ENCODE data around the gene GBX1. TPM values are rescaled to one million over a fixed set of nuclear protein-coding genes. Genes with fewer than 3 reads are reported as not detected.

The GBX1 gene
- total and polyA plus RNA-seq, 5 donors from 2014 or later: not detected

GRCh38 chr7:151192002-151192539, 24.6 kb upstream of the GBX1 start:
- H3K27me3 ChIP-seq (ENCODE audit: control insufficient read depth, insufficient read depth, low read length): peaks cover 2% of the 10 kb centered on the region

GRCh38 chr7:151191544-151191943, 24.1 kb upstream of the GBX1 start:
- Mint-ChIP-seq H3K4me1 (no peaks in the 10 kb centered on the region), H3K4me3 (no peak overlapping the region), H3K36me3 (no peaks in the 10 kb centered on the region), H3K27ac (no peak overlapping the region), H3K9me3 (peaks cover 0 to 2% (median 0%) of the 10 kb centered on the region in 7 donors), H3K27me3 (peaks cover 26% of the 10 kb centered on the region)
- H3K4me3 ChIP-seq (ENCODE audit: low read depth, low read length): no peak overlapping the region
- H3K27me3 ChIP-seq (ENCODE audit: control insufficient read depth, insufficient read depth, low read length): peaks cover 2% of the 10 kb centered on the region
- no peak for DNase-seq
- no peaks in the 10 kb centered on the region for H3K36me3 ChIP-seq (ENCODE audit: control insufficient read depth, insufficient read depth, low read length)
- no peaks in the 10 kb centered on the region for H3K9me3 ChIP-seq (ENCODE audit: control insufficient read depth in 2 of 2, low read length in 2 of 2)
- no peaks in the 10 kb centered on the region for H3K4me1 ChIP-seq (ENCODE audit: control insufficient read depth, insufficient read depth, low read length, poor library complexity, severe bottlenecking)
- ATAC-seq (ENCODE audit: low read depth in 2 of 2): no peak
- H3K27ac ChIP-seq (ENCODE audit: insufficient read depth, low read length, poor library complexity, severe bottlenecking): no peak overlapping the region

More at GRCh38 chr7:151192002-151192539, 24.6 kb upstream of the GBX1 start:
- Histone ChIP-seq H3K9me3 (ENCODE audit: control insufficient read depth in 2 of 2, low read length in 2 of 2) (no peaks in the 10 kb centered on the region), H3K4me3 (ENCODE audit: low read depth, low read length) (no peak overlapping the region), H3K4me1 (ENCODE audit: control insufficient read depth, insufficient read depth, low read length, poor library complexity, severe bottlenecking) (no peaks in the 10 kb centered on the region), H3K27ac (ENCODE audit: insufficient read depth, low read length, poor library complexity, severe bottlenecking) (no peak overlapping the region), H3K36me3 (ENCODE audit: control insufficient read depth, insufficient read depth, low read length) (no peaks in the 10 kb centered on the region)
- Mint-ChIP-seq H3K27ac (no peak overlapping the region), H3K4me1 (no peaks in the 10 kb centered on the region), H3K36me3 (no peaks in the 10 kb centered on the region), H3K4me3 (no peak overlapping the region), H3K9me3 (peaks cover 0 to 2% (median 0%) of the 10 kb centered on the region in 7 donors), H3K27me3 (peaks cover 26% of the 10 kb centered on the region)
- ATAC-seq (ENCODE audit: low read depth in 2 of 2) (no peak), DNase-seq (no peak)

- H3K9me3 Mint-ChIP-seq: no peaks in the 10 kb centered on the region
- Histone ChIP-seq H3K36me3 (ENCODE audit: control insufficient read depth, insufficient read depth, low read length) (no peaks in the 10 kb centered on the region), H3K27ac (ENCODE audit: insufficient read depth, low read length, poor library complexity, severe bottlenecking) (no peak overlapping the region), H3K27me3 (ENCODE audit: control insufficient read depth, insufficient read depth, low read length) (peaks cover 2% of the 10 kb centered on the region), H3K4me3 (ENCODE audit: low read depth, low read length) (no peak overlapping the region), H3K4me1 (ENCODE audit: control insufficient read depth, insufficient read depth, low read length, poor library complexity, severe bottlenecking) (no peaks in the 10 kb centered on the region), H3K9me3 (ENCODE audit: control insufficient read depth in 2 of 2, low read length in 2 of 2) (no peaks in the 10 kb centered on the region)
- no peak overlapping the region for H3K27ac Mint-ChIP-seq
- H3K4me3 Mint-ChIP-seq: no peak overlapping the region
- H3K4me1 Mint-ChIP-seq: no peaks in the 10 kb centered on the region
- H3K27me3 Mint-ChIP-seq: peaks cover 14% of the 10 kb centered on the region
- DNase-seq (no peak), ATAC-seq (ENCODE audit: low read depth in 2 of 2) (no peak)
- no peaks in the 10 kb centered on the region for H3K36me3 Mint-ChIP-seq
Measured at GRCh38 chr7:151189038-151189437, 21.5 kb upstream of the GBX1 start.

GRCh38 chr7:151188252-151188542, 20.7 kb upstream of the GBX1 start:
- no peaks in the 10 kb centered on the region for H3K36me3 ChIP-seq (ENCODE audit: control insufficient read depth, insufficient read depth, low read length)
- ATAC-seq (ENCODE audit: low read depth in 2 of 2): no peak
- Mint-ChIP-seq H3K4me3 (no peak overlapping the region), H3K36me3 (no peaks in the 10 kb centered on the region), H3K9me3 (no peaks in the 10 kb centered on the region), H3K27ac (no peak overlapping the region), H3K27me3 (peaks cover 14% of the 10 kb centered on the region), H3K4me1 (no peaks in the 10 kb centered on the region)
- peaks cover 2% of the 10 kb centered on the region for H3K27me3 ChIP-seq (ENCODE audit: control insufficient read depth, insufficient read depth, low read length)
- no peaks in the 10 kb centered on the region for H3K4me1 ChIP-seq (ENCODE audit: control insufficient read depth, insufficient read depth, low read length, poor library complexity, severe bottlenecking)
- H3K27ac ChIP-seq (ENCODE audit: insufficient read depth, low read length, poor library complexity, severe bottlenecking): no peak overlapping the region
- no peaks in the 10 kb centered on the region for H3K9me3 ChIP-seq (ENCODE audit: control insufficient read depth in 2 of 2, low read length in 2 of 2)
- H3K4me3 ChIP-seq (ENCODE audit: low read depth, low read length): no peak overlapping the region
- DNase-seq: no peak

DNA sequence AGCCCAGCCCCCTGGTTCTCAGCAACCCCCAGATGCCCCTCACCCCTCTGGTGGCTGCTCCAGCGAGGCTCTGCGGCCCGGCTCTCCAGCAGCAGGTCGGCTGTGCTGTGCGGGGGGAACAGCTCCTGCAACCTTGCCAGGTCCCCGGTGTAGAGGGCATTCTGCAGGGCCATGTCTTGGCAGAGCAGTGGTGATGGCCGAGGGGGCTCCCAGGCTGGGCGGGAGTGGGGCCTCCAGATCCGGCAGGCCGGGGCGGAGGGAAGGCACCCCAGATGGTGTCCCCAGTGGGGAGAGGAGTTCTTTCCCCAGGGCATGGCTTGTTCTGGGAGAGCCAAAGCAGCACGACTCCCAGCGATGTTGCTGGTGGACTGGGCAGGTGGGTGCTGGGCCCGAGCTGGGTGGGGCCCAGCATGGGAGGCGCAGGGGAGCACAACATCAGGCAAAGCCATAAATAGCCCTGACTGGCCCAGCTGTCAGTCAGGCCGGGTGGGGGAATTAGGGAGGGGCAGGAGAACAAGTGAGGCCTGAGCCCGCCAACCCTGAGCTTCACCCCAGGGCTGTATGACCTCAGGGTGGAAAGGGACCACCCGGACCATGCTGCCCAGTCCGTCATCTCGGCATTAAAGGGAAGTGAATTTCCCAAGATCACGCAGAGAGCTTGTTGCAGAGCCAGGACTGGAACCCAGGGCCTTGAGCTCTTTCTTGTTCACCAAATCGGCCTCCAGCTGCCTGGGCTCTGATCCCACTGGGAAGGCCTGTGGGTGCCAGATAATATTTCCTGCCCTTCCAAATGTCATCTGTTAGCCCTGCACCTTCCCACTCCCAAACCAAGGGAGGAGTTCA, 20.1 kb upstream of the GBX1 start:
- Histone ChIP-seq H3K9me3 (ENCODE audit: control insufficient read depth in 2 of 2, low read length in 2 of 2) (no peaks in the 10 kb centered on the region), H3K36me3 (ENCODE audit: control insufficient read depth, insufficient read depth, low read length) (no peaks in the 10 kb centered on the region), H3K27ac (ENCODE audit: insufficient read depth, low read length, poor library complexity, severe bottlenecking) (no peak overlapping the region), H3K27me3 (ENCODE audit: control insufficient read depth, insufficient read depth, low read length) (peaks cover 2% of the 10 kb centered on the region), H3K4me3 (ENCODE audit: low read depth, low read length) (no peak overlapping the region), H3K4me1 (ENCODE audit: control insufficient read depth, insufficient read depth, low read length, poor library complexity, severe bottlenecking) (no peaks in the 10 kb centered on the region)
- no peaks in the 10 kb centered on the region for H3K36me3 Mint-ChIP-seq
- H3K4me1 Mint-ChIP-seq: no peaks in the 10 kb centered on the region
- DNase-seq (no peak), ATAC-seq (ENCODE audit: low read depth in 2 of 2) (no peak)
- no peaks in the 10 kb centered on the region for H3K9me3 Mint-ChIP-seq
- no peak overlapping the region for H3K27ac Mint-ChIP-seq
- H3K27me3 Mint-ChIP-seq: peaks cover 14% of the 10 kb centered on the region
- H3K4me3 Mint-ChIP-seq: no peak overlapping the region

- DNase-seq (no peak), ATAC-seq (ENCODE audit: low read depth in 2 of 2) (no peak)
- Histone ChIP-seq H3K4me1 (ENCODE audit: control insufficient read depth, insufficient read depth, low read length, poor library complexity, severe bottlenecking) (no peaks in the 10 kb centered on the region), H3K9me3 (ENCODE audit: control insufficient read depth in 2 of 2, low read length in 2 of 2) (no peaks in the 10 kb centered on the region), H3K4me3 (ENCODE audit: low read depth, low read length) (no peak within 1 kb of the TSS), H3K27me3 (ENCODE audit: control insufficient read depth, insufficient read depth, low read length) (peaks cover 2% of the 10 kb centered on the region), H3K36me3 (ENCODE audit: control insufficient read depth, insufficient read depth, low read length) (no peaks in the 10 kb centered on the region), H3K27ac (ENCODE audit: insufficient read depth, low read length, poor library complexity, severe bottlenecking) (no peak within 1 kb of the TSS)
- peaks cover 14% of the 10 kb centered on the region for H3K27me3 Mint-ChIP-seq
- no peaks in the 10 kb centered on the region for H3K36me3 Mint-ChIP-seq
- H3K4me1 Mint-ChIP-seq: no peaks in the 10 kb centered on the region
- H3K27ac Mint-ChIP-seq: no peak within 1 kb of the TSS
- H3K9me3 Mint-ChIP-seq: no peaks in the 10 kb centered on the region
- H3K4me3 Mint-ChIP-seq: no peak within 1 kb of the TSS
Measured at GRCh38 chr7:151186640-151187408, 19.3 kb upstream of the GBX1 start, which contains the start of gene ASB10. Gene ASB10, minus strand, starts transcription at chr7:151187250. Its CDS starts 120 bp downstream, at chr7:151187130.

DNA sequence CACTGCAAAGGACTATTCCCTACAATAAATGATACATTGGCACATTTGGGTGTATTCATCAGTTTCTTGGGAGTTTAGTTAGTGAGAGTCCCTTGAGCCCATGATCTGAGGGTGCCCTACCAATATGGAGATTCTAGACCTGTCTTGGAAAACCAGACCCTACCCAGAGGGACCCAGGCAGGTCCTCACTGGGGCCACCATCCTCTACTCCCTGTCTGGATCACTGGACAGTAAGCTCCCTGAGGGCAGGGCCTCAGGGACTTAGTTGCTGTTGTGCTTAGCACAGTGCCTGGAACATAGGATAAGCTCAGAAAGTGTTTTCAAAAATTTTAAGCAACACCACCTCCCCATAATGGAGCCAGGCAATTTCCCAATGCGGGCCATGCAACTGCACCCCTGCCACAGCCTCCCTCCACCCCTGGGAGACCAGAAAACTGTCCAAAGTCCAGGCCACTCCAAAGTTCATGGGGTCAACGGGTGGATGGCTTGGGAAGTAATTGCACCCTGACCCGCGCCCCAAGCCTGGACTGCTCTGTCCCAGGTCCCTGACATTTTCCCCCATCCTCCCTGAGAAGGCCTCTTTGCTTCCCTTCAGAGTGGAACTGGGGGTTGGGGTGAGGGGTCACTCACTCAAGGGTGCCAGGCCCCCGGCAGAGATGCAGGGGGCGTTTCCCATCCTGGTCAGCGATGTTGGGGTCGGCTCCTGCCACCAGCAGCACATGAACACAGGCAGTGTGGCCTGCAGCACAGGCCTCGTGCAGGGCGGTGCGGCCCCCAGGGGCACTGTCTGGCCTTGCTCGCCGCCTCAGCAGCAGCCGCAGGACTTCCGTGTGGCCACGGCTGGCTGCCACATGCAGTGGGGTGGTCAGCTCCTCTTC, 18.5 kb upstream of the GBX1 start:
- Histone ChIP-seq H3K27ac (ENCODE audit: insufficient read depth, low read length, poor library complexity, severe bottlenecking) (no peak overlapping the region), H3K27me3 (ENCODE audit: control insufficient read depth, insufficient read depth, low read length) (peaks cover 2% of the 10 kb centered on the region), H3K9me3 (ENCODE audit: control insufficient read depth in 2 of 2, low read length in 2 of 2) (no peaks in the 10 kb centered on the region), H3K36me3 (ENCODE audit: control insufficient read depth, insufficient read depth, low read length) (no peaks in the 10 kb centered on the region), H3K4me3 (ENCODE audit: low read depth, low read length) (no peak overlapping the region), H3K4me1 (ENCODE audit: control insufficient read depth, insufficient read depth, low read length, poor library complexity, severe bottlenecking) (no peaks in the 10 kb centered on the region)
- Mint-ChIP-seq H3K4me3 (no peak overlapping the region), H3K27me3 (peaks cover 14% of the 10 kb centered on the region), H3K36me3 (no peaks in the 10 kb centered on the region), H3K27ac (no peak overlapping the region), H3K4me1 (no peaks in the 10 kb centered on the region), H3K9me3 (no peaks in the 10 kb centered on the region)
- DNase-seq (no peak), ATAC-seq (ENCODE audit: low read depth in 2 of 2) (no peak)
